Activated CD8-positive, alpha-beta memory T cell treated with anti-CD3 and anti-CD28 coated beads for 36 hours (primary cell): ENCODE results near the gene DTWD1. TPM values are rescaled to one million over a fixed set of nuclear protein-coding genes. Genes with fewer than 3 reads are reported as not detected.
"Not testable (repeated sequence)": the region's sequence is repeated elsewhere in the genome, so short reads cannot be mapped to it uniquely, and the experiment has no call there.

Source experiments
- CTCF ChIA-PET: fragments of 350-600 bp; sonication (Branson Sonifier 250); formaldehyde crosslinking; loops from one replicate; lab custom pipeline; 2021; ENCODE audit warnings: antibody characterized with exemption; lab: Charles Lee
- POLR2A ChIA-PET: fragments of 350-600 bp; sonication (Branson Sonifier 250); formaldehyde crosslinking; loops from one replicate; lab custom pipeline; 2021; ENCODE audit warnings: antibody characterized with exemption; lab: Charles Lee
- total RNA-seq, 2 experiments: library from RNA; stranded (reverse); gene quantifications; one replicate each; pipeline ENCODE4 v1.2.3, GENCODE V29; 2021

DTWD1 gene, protein sequence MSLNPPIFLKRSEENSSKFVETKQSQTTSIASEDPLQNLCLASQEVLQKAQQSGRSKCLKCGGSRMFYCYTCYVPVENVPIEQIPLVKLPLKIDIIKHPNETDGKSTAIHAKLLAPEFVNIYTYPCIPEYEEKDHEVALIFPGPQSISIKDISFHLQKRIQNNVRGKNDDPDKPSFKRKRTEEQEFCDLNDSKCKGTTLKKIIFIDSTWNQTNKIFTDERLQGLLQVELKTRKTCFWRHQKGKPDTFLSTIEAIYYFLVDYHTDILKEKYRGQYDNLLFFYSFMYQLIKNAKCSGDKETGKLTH
- 10 to 100 TPM; 21.9 to 23.4 TPM for total RNA-seq

DNA sequence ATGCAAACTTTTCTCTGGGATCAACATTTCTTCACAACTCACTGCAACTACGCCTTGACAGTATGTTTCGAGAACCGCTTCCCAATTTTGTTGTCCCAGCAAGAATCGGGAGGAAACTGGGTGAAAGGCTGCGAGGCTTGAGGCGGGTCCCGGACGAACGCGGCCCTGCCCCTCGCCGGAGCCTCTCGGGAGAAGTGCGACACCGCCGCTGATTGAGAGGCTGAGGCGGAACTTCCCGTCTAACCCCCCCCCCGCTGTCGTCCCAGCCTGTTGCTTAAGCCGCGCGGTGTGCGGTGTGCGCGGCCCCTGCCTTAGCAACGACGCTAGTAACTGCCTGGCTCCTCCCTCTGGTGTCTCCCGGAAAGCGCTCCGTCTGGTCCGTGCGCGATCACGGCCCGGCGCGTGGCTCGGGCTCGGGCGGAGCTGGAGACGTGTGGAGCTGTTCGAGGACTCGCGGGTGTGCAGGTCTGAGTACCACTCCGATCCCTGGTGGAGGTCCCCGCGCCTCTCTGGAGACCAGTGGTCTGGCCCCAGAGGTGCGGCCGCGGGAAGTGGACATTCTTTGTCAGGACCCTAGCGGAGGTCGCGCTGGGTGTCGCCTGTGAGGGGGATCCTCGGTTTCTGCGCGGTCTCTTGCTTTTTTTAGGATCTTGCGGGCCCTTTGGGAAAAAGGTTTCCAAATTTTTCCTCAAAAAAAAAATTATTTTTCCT is at the start of gene DTWD1, which contains the start of gene FAM227B:
TSS of gene DTWD1 (plus strand) at position 391 of the 711 bp plus-strand sequence. CDS start 4,120 bp downstream, outside the sequence.
TSS of gene FAM227B (minus strand) at position 161 of the 711 bp plus-strand sequence. CDS start 5,647 bp downstream, outside the sequence.
- ChIA-PET POLR2A (no interaction called here), CTCF (interaction anchor here (0.7 kb wide), 1 partner anchor 33 kb away, joined by 4 read pairs; no protein-coding TSS in a partner anchor)

GRCh38 chr15:49573421-49573820 is 47.4 kb upstream of the DTWD1 start:
- ChIA-PET CTCF (no interaction called here), POLR2A (no interaction called here)

DNA sequence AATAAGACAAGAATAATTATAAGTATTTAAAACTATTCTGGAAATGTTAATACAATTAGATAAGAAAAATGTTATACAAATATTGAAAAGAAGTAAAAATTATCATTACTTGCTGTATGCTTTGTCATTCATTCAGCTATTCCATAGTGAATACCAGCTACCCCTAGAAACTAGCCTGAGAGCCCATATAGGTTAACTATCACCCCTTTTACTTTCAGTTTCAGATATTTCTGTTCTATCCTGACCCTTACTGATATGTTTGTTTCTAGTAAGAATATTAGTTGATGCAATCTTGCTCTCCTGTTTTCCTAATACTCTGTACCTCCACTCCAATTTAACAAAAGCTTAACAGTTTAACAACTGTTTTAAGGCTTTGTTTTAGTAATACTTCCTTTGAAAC is 31.8 kb upstream of the DTWD1 start:
- ChIA-PET CTCF (interaction anchor here (1.2 kb wide), 1 partner anchor 73 kb away, joined by 3 read pairs; no protein-coding TSS in a partner anchor), POLR2A (no interaction called here)

- POLR2A ChIA-PET, CTCF ChIA-PET: not testable (repeated sequence)
These were observed 28.0 kb upstream of the DTWD1 start for GRCh38 chr15:49592829-49593316.

DNA sequence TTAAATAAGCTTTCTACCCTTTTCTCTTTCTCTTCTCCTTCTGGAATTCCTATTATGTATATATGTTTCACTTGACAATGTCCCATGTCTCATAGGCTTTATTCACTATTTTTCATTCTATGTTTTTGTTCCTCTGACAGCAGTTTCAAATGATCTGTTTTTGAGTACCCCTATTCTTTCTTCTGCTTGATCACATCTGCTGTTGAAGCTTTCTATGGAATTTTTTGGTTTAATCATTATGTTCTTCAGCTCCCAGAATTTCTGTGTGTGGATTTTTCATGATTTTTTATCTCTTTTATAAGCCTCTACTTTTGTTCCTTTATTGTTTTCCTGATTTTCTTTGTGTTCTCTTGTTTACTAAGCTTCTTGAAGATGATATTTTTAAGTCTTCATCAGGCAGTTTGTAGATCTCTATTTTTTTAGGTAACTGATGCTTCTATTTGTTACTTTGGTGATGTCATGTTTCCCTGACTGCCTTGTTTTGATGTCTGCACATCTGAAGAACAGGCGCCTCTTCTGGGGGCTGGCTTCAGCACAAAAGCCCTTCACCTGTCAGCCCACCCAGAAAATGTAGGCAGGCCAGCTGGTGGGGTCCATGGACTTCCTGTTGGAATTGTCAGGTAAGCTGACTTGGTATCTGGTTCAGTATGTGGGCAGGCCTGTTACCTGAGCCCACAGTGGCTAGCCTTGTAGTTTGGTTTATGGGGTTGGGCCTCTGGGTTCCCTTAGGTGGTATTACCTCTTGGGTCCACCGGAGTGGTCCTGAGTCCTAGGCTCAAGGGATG is 16.0 kb upstream of the DTWD1 start:
- POLR2A ChIA-PET: no interaction called here
- CTCF ChIA-PET: no interaction called here

DNA sequence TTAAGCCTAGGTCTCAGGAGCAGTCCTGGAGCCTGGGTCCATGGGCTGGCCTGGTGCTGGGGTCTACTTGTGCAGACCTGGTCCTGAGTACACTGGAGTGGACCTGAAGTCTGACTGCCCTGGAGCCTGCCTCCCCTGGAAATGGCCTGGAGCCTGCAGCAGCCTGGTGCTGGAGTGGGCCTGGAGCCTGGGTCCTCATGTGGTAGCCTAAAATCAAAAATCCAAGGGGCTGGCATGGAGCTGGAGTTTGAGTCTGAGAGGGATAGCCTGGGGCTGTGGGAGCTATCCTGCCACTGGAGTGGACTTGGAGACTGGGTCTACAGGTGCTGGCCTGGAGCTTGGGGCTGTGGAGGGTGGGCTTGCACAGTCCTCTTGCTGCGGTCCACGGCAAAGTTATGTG is 15.3 kb upstream of the DTWD1 start:
- CTCF ChIA-PET: no interaction called here
- POLR2A ChIA-PET: no interaction called here

DNA sequence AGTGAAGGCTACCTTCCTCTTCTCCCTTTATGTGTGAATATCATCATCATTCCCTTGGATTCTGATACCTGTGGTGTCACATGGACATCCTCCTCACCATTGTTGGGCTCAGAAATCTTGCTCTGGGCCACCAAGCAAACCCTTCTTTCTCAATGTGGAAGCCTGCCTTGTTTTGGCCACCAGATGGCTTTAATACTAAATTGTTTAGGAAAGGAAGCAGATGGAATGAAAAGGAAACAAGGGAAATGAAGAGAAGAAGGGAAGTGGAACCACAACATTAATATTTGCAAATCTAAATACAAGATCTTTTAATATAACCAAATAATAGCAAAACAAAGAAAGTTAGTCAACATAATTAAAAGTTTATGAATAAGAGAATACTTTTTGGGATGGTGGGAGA is 14.3 kb upstream of the DTWD1 start:
- ChIA-PET CTCF (no interaction called here), POLR2A (no interaction called here)

DNA sequence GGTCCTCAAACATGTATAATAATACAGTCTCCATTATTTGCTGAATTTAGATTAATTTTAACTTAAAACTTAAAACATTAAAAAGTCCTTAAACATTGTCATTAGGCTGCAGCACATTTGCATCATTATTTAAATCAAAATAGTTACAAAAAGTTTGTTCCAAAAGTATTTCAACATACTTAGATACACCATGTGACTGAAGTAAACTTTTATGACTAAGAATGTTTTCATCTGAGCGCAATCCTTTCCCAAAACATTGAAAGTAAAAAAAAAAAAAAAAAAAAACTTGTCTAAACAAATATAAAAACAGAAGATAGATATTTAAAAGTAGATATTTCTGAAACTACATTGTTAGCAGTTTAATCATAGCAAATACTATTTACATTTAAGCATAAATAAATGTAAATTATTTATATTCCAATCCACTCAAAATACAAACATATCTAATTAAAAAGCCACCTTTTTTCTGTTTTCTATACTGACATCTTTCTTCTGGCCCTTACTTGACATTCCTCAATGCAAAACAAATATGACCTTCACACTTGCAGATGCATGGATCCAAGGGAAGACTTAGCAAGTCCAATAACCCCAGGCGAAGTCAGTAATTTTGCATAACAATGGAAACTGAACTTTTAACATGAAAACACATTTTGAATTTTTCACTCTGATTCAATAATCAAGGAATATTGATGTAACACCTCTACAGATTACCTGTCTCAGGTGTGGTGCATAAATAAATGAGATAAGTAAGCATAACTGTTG is 10.5 kb upstream of the DTWD1 start:
- POLR2A ChIA-PET: no interaction called here
- CTCF ChIA-PET: no interaction called here

- CTCF ChIA-PET, POLR2A ChIA-PET: not testable (repeated sequence)
These were observed 8.6 kb upstream of the DTWD1 start for GRCh38 chr15:49612240-49612639.

- CTCF ChIA-PET: no interaction called here
- POLR2A ChIA-PET: no interaction called here
These were observed 1.6 kb upstream of the DTWD1 start for GRCh38 chr15:49619226-49619625.

DNA sequence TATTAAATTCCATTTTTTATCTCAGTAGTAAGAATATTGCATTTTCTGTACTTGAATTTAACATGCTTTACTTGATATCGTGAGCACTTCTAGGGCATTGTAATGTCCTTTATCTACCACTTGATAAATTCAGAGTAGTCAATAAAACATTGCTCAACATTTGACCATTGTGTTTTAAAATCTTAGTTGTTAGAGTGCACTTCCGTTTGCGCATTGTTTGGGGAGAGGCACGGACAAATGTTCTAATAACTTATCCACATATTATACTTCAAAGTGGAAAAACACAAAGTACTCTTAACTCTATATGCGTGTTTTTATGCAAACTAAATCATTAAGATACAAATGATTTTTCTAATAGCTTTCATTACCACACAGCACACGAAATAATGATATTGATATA is 649 bp upstream of the DTWD1 start:
- POLR2A ChIA-PET: no interaction called here
- CTCF ChIA-PET: no interaction called here

GRCh38 chr15:49621401-49621811 is 558 bp downstream of the DTWD1 start:
- ChIA-PET POLR2A (no interaction called here), CTCF (interaction anchor here (0.7 kb wide), 1 partner anchor 34 kb away, joined by 4 read pairs; no protein-coding TSS in a partner anchor)

- ChIA-PET CTCF (no interaction called here), POLR2A (no interaction called here)
These were observed 1.0 kb downstream of the DTWD1 start for GRCh38 chr15:49621887-49622286.

DNA sequence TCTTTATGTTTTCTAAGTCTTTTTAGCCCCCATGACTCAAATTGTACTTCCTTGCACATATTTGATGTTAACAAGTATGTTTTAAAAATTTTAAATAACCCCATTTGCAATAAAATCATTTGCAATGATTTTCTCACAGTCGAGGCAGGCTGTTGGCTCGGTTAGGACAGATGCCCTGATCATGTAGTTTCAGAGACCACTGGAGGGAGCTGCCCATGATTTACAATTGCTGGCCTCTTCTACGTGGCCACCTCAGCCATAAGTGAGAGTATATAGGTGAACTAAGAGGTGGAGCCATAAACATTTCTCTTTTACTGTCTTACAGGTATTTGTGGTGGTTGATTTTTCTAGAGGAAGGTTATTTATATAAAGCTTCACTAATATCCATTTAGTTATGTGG is 1.7 kb downstream of the DTWD1 start:
- CTCF ChIA-PET: no interaction called here
- POLR2A ChIA-PET: no interaction called here

- ChIA-PET POLR2A (no interaction called here), CTCF (no interaction called here)
These were observed 3.2 kb downstream of the DTWD1 start for GRCh38 chr15:49624056-49624455.

- POLR2A ChIA-PET: no interaction called here
- CTCF ChIA-PET: no interaction called here
These were observed 4.7 kb downstream of the DTWD1 start for GRCh38 chr15:49625460-49626036.

DNA sequence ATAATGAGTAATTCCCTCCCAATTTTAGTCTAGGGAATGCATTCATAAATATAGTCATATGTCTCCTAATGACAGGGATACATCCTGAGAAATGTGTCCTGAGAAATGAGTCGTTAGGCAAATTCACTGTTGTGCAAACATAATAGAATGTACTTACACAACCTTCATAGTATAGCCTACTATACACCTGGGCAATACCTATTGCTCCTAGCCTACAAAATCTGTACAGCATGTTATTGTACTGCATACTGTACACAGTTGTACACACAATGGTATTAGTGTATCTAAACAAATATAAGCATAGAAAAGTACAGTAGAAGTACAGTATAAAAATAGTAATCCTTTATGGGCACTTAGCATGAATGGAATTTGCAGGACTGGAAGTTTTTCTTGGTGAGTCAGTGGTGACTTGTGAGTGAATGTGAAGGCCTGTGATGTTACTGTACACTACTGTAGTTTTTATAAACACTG is 6.6 kb downstream of the DTWD1 start:
- CTCF ChIA-PET: no interaction called here
- POLR2A ChIA-PET: no interaction called here

GRCh38 chr15:49628379-49628778 is 7.5 kb downstream of the DTWD1 start:
- ChIA-PET POLR2A (interaction anchor here (0.6 kb wide), 1 partner anchor 840 kb away, joined by 3 read pairs; no protein-coding TSS in a partner anchor), CTCF (no interaction called here)

DNA sequence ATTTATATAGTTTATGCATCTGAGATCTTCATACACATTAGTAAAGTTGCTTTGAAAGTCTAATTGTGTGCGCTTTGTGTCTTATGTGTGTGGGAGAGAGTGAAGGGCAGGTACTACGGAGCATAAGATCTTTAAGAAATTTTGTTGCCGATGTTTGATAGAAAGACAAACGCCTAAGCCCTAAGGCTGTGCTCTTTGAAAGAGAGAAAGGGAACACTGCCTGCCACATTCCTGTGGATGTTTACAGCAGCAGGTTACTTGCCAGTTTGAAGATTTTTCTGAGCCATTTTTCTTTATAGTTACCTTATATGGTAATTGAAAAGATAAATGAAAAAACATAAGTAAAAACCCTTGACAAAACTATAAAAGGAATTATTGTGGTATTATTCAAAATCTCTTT is 17.0 kb downstream of the DTWD1 start:
- ChIA-PET CTCF (no interaction called here), POLR2A (no interaction called here)
